K562 (cell line): Measurements from ENCODE around the gene FAR2.

ENCODE experiments used
- CHD2 ChIP-seq: IDR thresholded peaks from 2 replicates; pipeline ENCODE4 v1.6.1; 2011; ENCODE audit warnings: low read depth, low read length
- CREM ChIP-seq: IDR thresholded peaks from 2 replicates; pipeline ENCODE4 v1.6.1; 2014; ENCODE audit warnings: antibody characterized with exemption, low read depth
- EP300 ChIP-seq: IDR thresholded peaks from 2 replicates; pipeline ENCODE4 v1.6.1; 2012; ENCODE audit warnings: low read length, improper control_type of control experiment
- EZH2 ChIP-seq: IDR thresholded peaks from 2 replicates; pipeline ENCODE4 v1.6.1; 2012; ENCODE audit warnings: low read depth, mild to moderate bottlenecking, inconsistent platforms, low read length, borderline replicate concordance
- L3MBTL2 ChIP-seq: fragments of 450-650 bp; IDR thresholded peaks from 2 replicates; pipeline ENCODE4 v1.6.1; 2016; ENCODE audit warnings: mild to moderate bottlenecking, moderate library complexity
- MAFK ChIP-seq: IDR thresholded peaks from 2 replicates; pipeline ENCODE4 v1.6.1; 2011; ENCODE audit warnings: low read length, improper control_type of control experiment
- MEF2D ChIP-seq: conservative IDR thresholded peaks from 2 replicates; pipeline ENCODE4 v1.6.1; 2016; ENCODE audit warnings: low read depth, missing genetic modification characterization, missing compliant biosample characterization
- RAD21 ChIP-seq, 2 experiments: fragments of 250-450 bp in 1 of 2; fragments of 450-650 bp in 1 of 2; sonication (Bioruptor Pico) in 1 of 2; formaldehyde crosslinking in 1 of 2; IDR thresholded peaks in 1 of 2; conservative IDR thresholded peaks in 1 of 2; 2 replicates each; pipeline versions ENCODE4 v1.4.0 to v1.8.0; 2020 to 2022; ENCODE audit warnings: mild to moderate bottlenecking in 2 of 2, moderate library complexity in 1 of 2
- TF ChIP-seq, protein P1 (sequence below): fragments of 450-650 bp; IDR thresholded peaks from 2 replicates; pipeline ENCODE4 v1.6.1; 2016; ENCODE audit warnings: mild to moderate bottlenecking
- TF ChIP-seq, protein P2 (sequence below): sonication (generic); IDR thresholded peaks from 2 replicates; pipeline ENCODE4 v1.6.1; 2016
- TF ChIP-seq, protein P3 (sequence below): sonication (generic); formaldehyde crosslinking; IDR thresholded peaks from 2 replicates; pipeline ENCODE4 v1.8.0; 2022; ENCODE audit warnings: mild to moderate bottlenecking, missing genetic modification reagents
- TF ChIP-seq, protein P4 (sequence below): sonication (generic); formaldehyde crosslinking; IDR thresholded peaks from 2 replicates; pipeline ENCODE4 v1.9.0; 2022; ENCODE audit warnings: mild to moderate bottlenecking, missing genetic modification reagents
- TF ChIP-seq, protein P5 (sequence below): fragments of 450-650 bp; IDR thresholded peaks from 2 replicates; pipeline ENCODE4 v1.7.1; 2018; ENCODE audit warnings: mild to moderate bottlenecking, low read depth; ENCODE audit not compliant: partially characterized antibody
- TF ChIP-seq, protein P6 (sequence below): fragments of 250-450 bp; sonication (Bioruptor Pico); IDR thresholded peaks from 2 replicates; pipeline ENCODE4 v1.4.0; 2020; ENCODE audit warnings: borderline replicate concordance

DNA sequence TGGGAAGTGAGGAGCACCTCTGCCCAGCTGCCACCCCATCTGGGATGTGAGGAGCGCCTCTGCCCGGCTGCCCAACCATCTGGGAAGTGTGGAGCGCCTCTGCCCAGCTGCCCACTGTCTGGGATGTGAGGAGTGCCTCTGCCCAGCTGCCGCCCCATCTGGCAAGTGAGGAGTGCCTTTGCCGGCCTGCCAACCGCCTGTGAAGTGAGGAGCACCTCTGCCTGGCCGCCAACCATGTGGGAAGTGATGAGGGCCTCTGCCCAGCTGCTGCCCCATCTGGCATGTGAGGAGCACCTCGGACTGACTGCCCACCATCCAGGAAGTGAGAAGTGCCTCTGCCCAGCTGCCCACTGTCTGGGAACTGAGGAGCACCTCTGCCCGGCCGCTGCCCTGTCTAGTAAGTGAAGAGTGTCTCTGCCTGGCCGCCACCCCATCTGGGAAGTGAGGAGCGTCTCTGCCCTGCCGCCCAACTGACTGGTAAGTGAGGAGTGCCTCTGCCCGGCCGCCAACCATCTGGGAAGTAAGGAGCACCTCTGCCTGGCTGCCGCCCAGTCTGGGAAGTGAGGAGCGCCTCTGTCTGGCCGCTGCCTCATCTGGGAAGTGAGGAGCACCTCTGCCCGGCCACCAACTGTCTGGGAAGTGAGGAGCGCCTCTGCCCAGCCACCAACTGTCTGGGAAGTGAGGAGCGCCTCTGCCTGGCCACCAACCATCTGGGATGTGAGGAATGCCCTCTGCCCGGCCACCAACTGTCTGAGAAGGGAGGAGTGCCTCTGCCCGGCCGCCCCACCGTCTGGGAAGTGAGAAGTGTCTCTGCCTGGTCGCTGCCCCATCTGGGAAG, 22.6 kb downstream of the FAR2 start:
- no peak for TF ChIP-seq MAFK
- no peak for TF ChIP-seq RAD21 (CRISPR knock-in tag; conservative IDR thresholded peaks at IDR 0.05 in 1 of 2, IDR thresholded peaks at IDR 0.05 in 1 of 2)
- TF ChIP-seq, protein P1, sequence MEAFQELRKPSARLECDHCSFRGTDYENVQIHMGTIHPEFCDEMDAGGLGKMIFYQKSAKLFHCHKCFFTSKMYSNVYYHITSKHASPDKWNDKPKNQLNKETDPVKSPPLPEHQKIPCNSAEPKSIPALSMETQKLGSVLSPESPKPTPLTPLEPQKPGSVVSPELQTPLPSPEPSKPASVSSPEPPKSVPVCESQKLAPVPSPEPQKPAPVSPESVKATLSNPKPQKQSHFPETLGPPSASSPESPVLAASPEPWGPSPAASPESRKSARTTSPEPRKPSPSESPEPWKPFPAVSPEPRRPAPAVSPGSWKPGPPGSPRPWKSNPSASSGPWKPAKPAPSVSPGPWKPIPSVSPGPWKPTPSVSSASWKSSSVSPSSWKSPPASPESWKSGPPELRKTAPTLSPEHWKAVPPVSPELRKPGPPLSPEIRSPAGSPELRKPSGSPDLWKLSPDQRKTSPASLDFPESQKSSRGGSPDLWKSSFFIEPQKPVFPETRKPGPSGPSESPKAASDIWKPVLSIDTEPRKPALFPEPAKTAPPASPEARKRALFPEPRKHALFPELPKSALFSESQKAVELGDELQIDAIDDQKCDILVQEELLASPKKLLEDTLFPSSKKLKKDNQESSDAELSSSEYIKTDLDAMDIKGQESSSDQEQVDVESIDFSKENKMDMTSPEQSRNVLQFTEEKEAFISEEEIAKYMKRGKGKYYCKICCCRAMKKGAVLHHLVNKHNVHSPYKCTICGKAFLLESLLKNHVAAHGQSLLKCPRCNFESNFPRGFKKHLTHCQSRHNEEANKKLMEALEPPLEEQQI, result no peak
- no peak for TF ChIP-seq EP300
- TF ChIP-seq, protein P2, sequence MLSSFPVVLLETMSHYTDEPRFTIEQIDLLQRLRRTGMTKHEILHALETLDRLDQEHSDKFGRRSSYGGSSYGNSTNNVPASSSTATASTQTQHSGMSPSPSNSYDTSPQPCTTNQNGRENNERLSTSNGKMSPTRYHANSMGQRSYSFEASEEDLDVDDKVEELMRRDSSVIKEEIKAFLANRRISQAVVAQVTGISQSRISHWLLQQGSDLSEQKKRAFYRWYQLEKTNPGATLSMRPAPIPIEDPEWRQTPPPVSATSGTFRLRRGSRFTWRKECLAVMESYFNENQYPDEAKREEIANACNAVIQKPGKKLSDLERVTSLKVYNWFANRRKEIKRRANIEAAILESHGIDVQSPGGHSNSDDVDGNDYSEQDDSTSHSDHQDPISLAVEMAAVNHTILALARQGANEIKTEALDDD, result no peak
- TF ChIP-seq, protein P3, sequence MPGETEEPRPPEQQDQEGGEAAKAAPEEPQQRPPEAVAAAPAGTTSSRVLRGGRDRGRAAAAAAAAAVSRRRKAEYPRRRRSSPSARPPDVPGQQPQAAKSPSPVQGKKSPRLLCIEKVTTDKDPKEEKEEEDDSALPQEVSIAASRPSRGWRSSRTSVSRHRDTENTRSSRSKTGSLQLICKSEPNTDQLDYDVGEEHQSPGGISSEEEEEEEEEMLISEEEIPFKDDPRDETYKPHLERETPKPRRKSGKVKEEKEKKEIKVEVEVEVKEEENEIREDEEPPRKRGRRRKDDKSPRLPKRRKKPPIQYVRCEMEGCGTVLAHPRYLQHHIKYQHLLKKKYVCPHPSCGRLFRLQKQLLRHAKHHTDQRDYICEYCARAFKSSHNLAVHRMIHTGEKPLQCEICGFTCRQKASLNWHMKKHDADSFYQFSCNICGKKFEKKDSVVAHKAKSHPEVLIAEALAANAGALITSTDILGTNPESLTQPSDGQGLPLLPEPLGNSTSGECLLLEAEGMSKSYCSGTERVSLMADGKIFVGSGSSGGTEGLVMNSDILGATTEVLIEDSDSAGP, result no peak
- no peak for TF ChIP-seq EZH2
- TF ChIP-seq, protein P4, sequence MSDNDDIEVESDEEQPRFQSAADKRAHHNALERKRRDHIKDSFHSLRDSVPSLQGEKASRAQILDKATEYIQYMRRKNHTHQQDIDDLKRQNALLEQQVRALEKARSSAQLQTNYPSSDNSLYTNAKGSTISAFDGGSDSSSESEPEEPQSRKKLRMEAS (CRISPR knock-in tag), result no peak
- TF ChIP-seq, protein P5, sequence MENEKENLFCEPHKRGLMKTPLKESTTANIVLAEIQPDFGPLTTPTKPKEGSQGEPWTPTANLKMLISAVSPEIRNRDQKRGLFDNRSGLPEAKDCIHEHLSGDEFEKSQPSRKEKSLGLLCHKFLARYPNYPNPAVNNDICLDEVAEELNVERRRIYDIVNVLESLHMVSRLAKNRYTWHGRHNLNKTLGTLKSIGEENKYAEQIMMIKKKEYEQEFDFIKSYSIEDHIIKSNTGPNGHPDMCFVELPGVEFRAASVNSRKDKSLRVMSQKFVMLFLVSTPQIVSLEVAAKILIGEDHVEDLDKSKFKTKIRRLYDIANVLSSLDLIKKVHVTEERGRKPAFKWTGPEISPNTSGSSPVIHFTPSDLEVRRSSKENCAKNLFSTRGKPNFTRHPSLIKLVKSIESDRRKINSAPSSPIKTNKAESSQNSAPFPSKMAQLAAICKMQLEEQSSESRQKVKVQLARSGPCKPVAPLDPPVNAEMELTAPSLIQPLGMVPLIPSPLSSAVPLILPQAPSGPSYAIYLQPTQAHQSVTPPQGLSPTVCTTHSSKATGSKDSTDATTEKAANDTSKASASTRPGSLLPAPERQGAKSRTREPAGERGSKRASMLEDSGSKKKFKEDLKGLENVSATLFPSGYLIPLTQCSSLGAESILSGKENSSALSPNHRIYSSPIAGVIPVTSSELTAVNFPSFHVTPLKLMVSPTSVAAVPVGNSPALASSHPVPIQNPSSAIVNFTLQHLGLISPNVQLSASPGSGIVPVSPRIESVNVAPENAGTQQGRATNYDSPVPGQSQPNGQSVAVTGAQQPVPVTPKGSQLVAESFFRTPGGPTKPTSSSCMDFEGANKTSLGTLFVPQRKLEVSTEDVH, result no peak
- TF ChIP-seq, protein P6, sequence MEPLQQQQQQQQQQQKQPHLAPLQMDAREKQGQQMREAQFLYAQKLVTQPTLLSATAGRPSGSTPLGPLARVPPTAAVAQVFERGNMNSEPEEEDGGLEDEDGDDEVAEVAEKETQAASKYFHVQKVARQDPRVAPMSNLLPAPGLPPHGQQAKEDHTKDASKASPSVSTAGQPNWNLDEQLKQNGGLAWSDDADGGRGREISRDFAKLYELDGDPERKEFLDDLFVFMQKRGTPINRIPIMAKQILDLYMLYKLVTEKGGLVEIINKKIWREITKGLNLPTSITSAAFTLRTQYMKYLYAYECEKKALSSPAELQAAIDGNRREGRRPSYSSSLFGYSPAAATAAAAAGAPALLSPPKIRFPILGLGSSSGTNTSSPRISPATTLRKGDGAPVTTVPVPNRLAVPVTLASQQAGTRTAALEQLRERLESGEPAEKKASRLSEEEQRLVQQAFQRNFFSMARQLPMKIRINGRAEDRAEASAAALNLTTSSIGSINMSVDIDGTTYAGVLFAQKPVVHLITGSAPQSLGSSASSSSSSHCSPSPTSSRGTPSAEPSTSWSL (CRISPR knock-in tag), result no peak
- TF ChIP-seq MEF2D (tag), result no peak
- TF ChIP-seq CREM, result no peak
- TF ChIP-seq L3MBTL2, result no peak
- no peak for TF ChIP-seq CHD2
